Right renal cortex interstitium (tissue), 3 donors: ENCODE results near the gene TMEM60. TPM values are rescaled to one million over a fixed set of nuclear protein-coding genes. Genes with fewer than 3 reads are reported as not detected.

Experiments
- polyA plus RNA-seq, 3 donors: library from polyadenylated mRNA; unstranded; fragments of 120-200 nt; gene quantifications; one replicate each; pipeline ENCODE4 v1.2.1, GENCODE V29; 2013; ENCODE audit not compliant: insufficient read length in 3 of 3

The TMEM60 gene
- polyA plus RNA-seq, 3 donors, result 31.6 to 32.5 (median 31.8) TPM

Other genes with a start within 250 kb of the TMEM60 start
- 10 to 100 TPM; 31.5 to 33.5 (median 33.5) TPM for gene RSBN1L, start 102.0 kb downstream of the TMEM60 start, polyA plus RNA-seq
- 10 to 100 TPM; 22.2 to 28.8 (median 25.9) TPM for gene PHTF2, start 339 bp upstream of the TMEM60 start, polyA plus RNA-seq